Neural cell (in vitro differentiated cells): ENCODE data around the gene CLIC3. TPM values are rescaled to one million over a fixed set of nuclear protein-coding genes. Genes with fewer than 3 reads are reported as not detected.

Experiments used
- H2AFZ ChIP-seq: fragments of 200-600, 300-800 bp; sonication (generic), shearing (Covaris generic); 2 replicates; pipeline ENCODE4 v1.6.0; 2014; ENCODE audit warnings: low read depth, mild to moderate bottlenecking, antibody characterized with exemption, low read length, moderate library complexity
- H3F3A ChIP-seq: fragments of 200-600 bp; shearing (Covaris generic); 2 replicates; pipeline ENCODE4 v1.6.1; 2016; ENCODE audit warnings: mild to moderate bottlenecking, moderate library complexity, mixed read lengths, antibody characterized with exemption, low read length; ENCODE audit not compliant: insufficient read depth, poor library complexity, severe bottlenecking
- H3K27ac ChIP-seq: fragments of 200-600, 300-800 bp; sonication (generic), shearing (Covaris generic); 2 replicates; pipeline ENCODE4 v1.5.1; 2014; ENCODE audit warnings: mild to moderate bottlenecking, low read length, moderate library complexity
- H3K27me3 ChIP-seq: fragments of 300-800, 200-600 bp; sonication (generic), shearing (Covaris generic); 2 replicates; pipeline ENCODE4 v1.6.0; 2014; ENCODE audit warnings: mild to moderate bottlenecking, low read depth, low read length, moderate library complexity; ENCODE audit not compliant: insufficient read depth
- H3K36me3 ChIP-seq: fragments of 300-800, 200-600 bp; sonication (generic), shearing (Covaris generic); 2 replicates; pipeline ENCODE4 v1.5.1; 2014; ENCODE audit warnings: mild to moderate bottlenecking, antibody characterized with exemption, low read length, moderate library complexity; ENCODE audit not compliant: insufficient read depth
- H3K4me2 ChIP-seq: fragments of 300-800, 200-600 bp; sonication (generic), shearing (Covaris generic); 2 replicates; pipeline ENCODE4 v1.6.0; 2014; ENCODE audit warnings: mild to moderate bottlenecking, low read length
- H3K4me3 ChIP-seq: fragments of 300-800, 200-600 bp; sonication (generic), shearing (Covaris generic); 2 replicates; pipeline ENCODE4 v1.5.1; 2014; ENCODE audit warnings: mild to moderate bottlenecking, low read length, moderate library complexity
- H3K79me2 ChIP-seq: fragments of 200-600 bp; shearing (Covaris generic); replicated peaks from 2 replicates; pipeline ENCODE4 v1.6.0; 2014; ENCODE audit warnings: mild to moderate bottlenecking, low read length, moderate library complexity; ENCODE audit not compliant: insufficient read depth
- H3K9ac ChIP-seq: fragments of 300-800, 200-600 bp; sonication (generic), shearing (Covaris generic); 2 replicates; pipeline ENCODE4 v1.6.1; 2016; ENCODE audit warnings: mild to moderate bottlenecking, low read length, mixed read lengths
- H3K9me2 ChIP-seq: fragments of 200-600 bp; shearing (Covaris generic); 2 replicates; pipeline ENCODE4 v1.6.1; 2016; ENCODE audit warnings: mild to moderate bottlenecking, low read length, mixed read lengths; ENCODE audit not compliant: insufficient read depth
- H3K9me3 ChIP-seq: fragments of 200-600, 300-800 bp; sonication (generic), shearing (Covaris generic); 2 replicates; pipeline ENCODE4 v1.6.1; 2016; ENCODE audit warnings: mild to moderate bottlenecking, mixed run types, low read length, moderate library complexity, mixed read lengths
- H4K20me1 ChIP-seq: fragments of 200-600 bp; shearing (Covaris generic); 2 replicates; pipeline ENCODE4 v1.6.1; 2016; ENCODE audit warnings: mild to moderate bottlenecking, mixed run types; ENCODE audit not compliant: insufficient read depth
- CTCF ChIP-seq: fragments of 450-650 bp; IDR thresholded peaks from 2 replicates; pipeline ENCODE4 v1.5.1; 2014; ENCODE audit warnings: antibody characterized with exemption, mild to moderate bottlenecking, moderate library complexity; ENCODE audit not compliant: poor library complexity, severe bottlenecking
- EP300 ChIP-seq: fragments of 450-650 bp; conservative IDR thresholded peaks from 2 replicates; pipeline ENCODE4 v1.6.1; 2014; ENCODE audit warnings: antibody characterized with exemption, mild to moderate bottlenecking, moderate library complexity; ENCODE audit not compliant: poor library complexity, severe bottlenecking
- EZH2 ChIP-seq: fragments of 200-600, 300-800 bp; shearing (Covaris generic), sonication (generic); IDR thresholded peaks from 2 replicates; pipeline ENCODE4 v1.6.1; 2014; ENCODE audit warnings: antibody characterized with exemption, low read length, borderline replicate concordance, mild to moderate bottlenecking; ENCODE audit not compliant: insufficient read depth, poor library complexity, severe bottlenecking
- MXI1 ChIP-seq: fragments of 450-650 bp; conservative IDR thresholded peaks from 2 replicates; pipeline ENCODE4 v1.6.1; 2014; ENCODE audit warnings: antibody characterized with exemption, mild to moderate bottlenecking; ENCODE audit not compliant: poor library complexity, severe bottlenecking
- POLR2AphosphoS5 ChIP-seq: IDR thresholded peaks from 2 replicates; pipeline ENCODE4 v1.6.1; 2012
- RAD21 ChIP-seq: fragments of 450-650 bp; conservative IDR thresholded peaks from 2 replicates; pipeline ENCODE4 v1.6.1; 2014; ENCODE audit warnings: antibody characterized with exemption, mild to moderate bottlenecking, moderate library complexity
- REST ChIP-seq: IDR thresholded peaks from 2 replicates; pipeline ENCODE4 v1.6.1; 2012; ENCODE audit warnings: borderline replicate concordance
- SMC3 ChIP-seq: fragments of 450-650 bp; conservative IDR thresholded peaks from 2 replicates; pipeline ENCODE4 v1.6.1; 2014; ENCODE audit warnings: antibody characterized with exemption, mild to moderate bottlenecking, moderate library complexity; ENCODE audit not compliant: poor library complexity
- TAF1 ChIP-seq: IDR thresholded peaks from 2 replicates; pipeline ENCODE4 v1.6.1; 2012; ENCODE audit warnings: low read depth
- polyA plus RNA-seq: library from polyadenylated mRNA; depleted of rRNA; stranded (reverse); fragments of >200 nt; gene quantifications from 2 replicates; pipeline ENCODE4 v1.2.3, GENCODE V29; 2014

CLIC3 gene
- polyA plus RNA-seq, 1 donor from 2014 or later: not detected

GRCh38 chr9:137029058-137029936, 32.9 kb upstream of the CLIC3 start:
- Histone ChIP-seq H3K36me3 (no peaks in the 10 kb centered on the region), H3K9me3 (no peaks in the 10 kb centered on the region), H3K79me2 (peaks cover 5% of the 10 kb centered on the region), H3K4me3 (peak overlapping the region; percentile 91), H3K27ac (no peak overlapping the region), H3K27me3 (no peaks in the 10 kb centered on the region), H2AFZ (no peak overlapping the region), H3K9me2 (no peaks in the 10 kb centered on the region), H3F3A (no peaks in the 10 kb centered on the region), H4K20me1 (no peaks in the 10 kb centered on the region), H3K4me2 (peak overlapping the region; percentile 70), H3K9ac (peak overlapping the region; percentile 86)
- peak; percentile 72 for TF ChIP-seq CTCF
- TF ChIP-seq POLR2AphosphoS5: no peak
- no peak for TF ChIP-seq RAD21
- no peak for TF ChIP-seq SMC3
- no peak for TF ChIP-seq MXI1
- no peak for TF ChIP-seq REST

GRCh38 chr9:137028263-137029057, 32.1 kb upstream of the CLIC3 start:
- no peaks in the 10 kb centered on the region for H3F3A ChIP-seq
- no peaks in the 10 kb centered on the region for H4K20me1 ChIP-seq
- no peaks in the 10 kb centered on the region for H3K36me3 ChIP-seq
- H3K9me2 ChIP-seq: no peaks in the 10 kb centered on the region
- peak overlapping the region; percentile 49 for H3K27ac ChIP-seq
- H3K27me3 ChIP-seq: no peaks in the 10 kb centered on the region
- peak overlapping the region; percentile 91 for H3K4me3 ChIP-seq
- H3K9me3 ChIP-seq: no peaks in the 10 kb centered on the region
- H3K4me2 ChIP-seq: peak overlapping the region; percentile 70
- H2AFZ ChIP-seq: peak overlapping the region; percentile 90
- TF ChIP-seq EP300: no peak
- TF ChIP-seq REST: peak; percentile 17
- peak; percentile 24 for TF ChIP-seq MXI1
- TF ChIP-seq POLR2AphosphoS5: peak; percentile 14
- TF ChIP-seq RAD21: no peak
- TF ChIP-seq CTCF: peak; percentile 36
- no peak for TF ChIP-seq TAF1
- TF ChIP-seq SMC3: no peak
- no peak for TF ChIP-seq EZH2
- H3K79me2 ChIP-seq: peaks cover 5% of the 10 kb centered on the region
- peak overlapping the region; percentile 86 for H3K9ac ChIP-seq
